ENCODE results near the gene STRA8. TPM values are rescaled to one million over a fixed set of nuclear protein-coding genes. Genes with fewer than 3 reads are reported as not detected.

Gene STRA8
- total and polyA plus RNA-seq, 2 of the 13 experiments (the other 11 are each of a cell fraction or from before 2014, with no cell fraction given): not detected

DNA sequence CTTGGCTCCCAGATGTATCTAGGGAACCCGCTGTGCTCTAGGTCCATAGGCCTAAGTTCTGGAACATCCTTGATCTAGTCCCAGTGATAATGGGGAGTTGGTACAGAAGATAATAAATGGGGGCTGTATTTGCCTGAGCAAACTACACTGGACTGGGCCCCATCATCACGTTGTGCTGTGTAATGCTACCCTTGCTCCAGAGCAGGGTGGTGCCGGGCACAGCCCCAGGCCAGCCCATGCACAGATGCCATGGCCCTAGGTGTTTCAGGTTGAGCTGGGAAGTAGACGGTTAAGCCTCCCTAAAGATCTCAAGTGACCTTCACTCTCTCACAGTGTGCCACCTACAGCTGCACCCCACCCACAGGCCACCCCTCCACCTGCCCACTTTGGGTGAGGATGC lies 53.2 kb downstream of the STRA8 start:
- FAIRE-seq: no peak
- no peaks in the 10 kb centered on the region for H3K79me2 ChIP-seq (ENCODE audit: insufficient read depth, low read length)
- no peaks in the 10 kb centered on the region for H4K20me1 ChIP-seq (ENCODE audit: insufficient read depth, low read length)
- no peak overlapping the region for H2AFZ ChIP-seq (ENCODE audit: low read length)
- in situ Hi-C loops (cut with HindIII; ENCODE audit: extremely low pct_ligation_motif_present, low pct_unique_long_range_greater_than_20kb) (loop anchor here (5.0 to 25.0 kb wide), 2 partner anchors 45 to 275 kb away; partner anchors contain the start of gene NUP205), intact Hi-C loops (cut with micrococcal nuclease; ENCODE audit: unreplicated experiment) (no loop called here)
- WGBS (ENCODE audit: low lambda C conversion rate): 50% methylated on average over 2 of the region's 4 CpGs
- no peak overlapping the region for H3K4me2 ChIP-seq (ENCODE audit: low read depth, low read length)
- no peak for ATAC-seq
- H3K4me1 ChIP-seq (ENCODE audit: insufficient read depth, low read length): 0 out of 2 replicates have a peak, but pooled peaks cover 8% of the 10 kb centered on the region
- H3K9ac ChIP-seq (ENCODE audit: insufficient read depth, low read depth, low read length): no peak overlapping the region
- no peak for DNase-seq (ENCODE audit: low spot score)
- H3K9me3 ChIP-seq (ENCODE audit: low read length): no peaks in the 10 kb centered on the region
- ChIA-PET POLR2A (interaction anchor here (0.5 kb wide), 1 partner anchor 426 kb away, joined by 4 read pairs; no protein-coding TSS in a partner anchor), CTCF (ENCODE audit: low intra/inter-chr PET ratio, low total read pairs) (no interaction called here)
- no TSS peak for BruUV-seq (replicated peaks)
- no peaks in the 10 kb centered on the region for H3K36me3 ChIP-seq (replicated peaks in 1 of 2; ENCODE audit: control insufficient read depth in 1 of 2, insufficient read depth in 2 of 2, low read length in 2 of 2)
- no peak overlapping the region for H3K4me3 ChIP-seq (replicated peaks in 1 of 3; ENCODE audit: insufficient read depth in 1 of 3, low read depth in 2 of 3, low read length in 3 of 3)
- no peak overlapping the region for H3K27ac ChIP-seq (ENCODE audit: extremely low read length, insufficient read depth, low read length)
- H3K27me3 ChIP-seq (ENCODE audit: control insufficient read depth in 1 of 2, insufficient read depth in 2 of 2, low read length in 2 of 2): no peaks in the 10 kb centered on the region; a peak in 1 of 5 replicates
- TF ChIP-seq MTA3 (CRISPR knock-in tag; IDR thresholded peaks at IDR 0.05) (no peak), ZC3H4 (CRISPR knock-in tag; IDR thresholded peaks at IDR 0.05; ENCODE audit: borderline replicate concordance) (no peak), ZNF879 (CRISPR knock-in tag; IDR thresholded peaks at IDR 0.05) (no peak), EP300 (IDR thresholded peaks at IDR 0.05; ENCODE audit: low read depth in 2 of 2, low read length in 2 of 2) (no peak), EP300 (CRISPR knock-in tag; IDR thresholded peaks at IDR 0.05; ENCODE audit: borderline replicate concordance) (no peak), CEBPG (CRISPR knock-in tag; IDR thresholded peaks at IDR 0.05) (no peak), ZNF777 (CRISPR knock-in tag; IDR thresholded peaks at IDR 0.05) (no peak), EEA1 (CRISPR knock-in tag; IDR thresholded peaks at IDR 0.05; ENCODE audit: borderline replicate concordance) (no peak)
- TF ChIP-seq, protein P1, sequence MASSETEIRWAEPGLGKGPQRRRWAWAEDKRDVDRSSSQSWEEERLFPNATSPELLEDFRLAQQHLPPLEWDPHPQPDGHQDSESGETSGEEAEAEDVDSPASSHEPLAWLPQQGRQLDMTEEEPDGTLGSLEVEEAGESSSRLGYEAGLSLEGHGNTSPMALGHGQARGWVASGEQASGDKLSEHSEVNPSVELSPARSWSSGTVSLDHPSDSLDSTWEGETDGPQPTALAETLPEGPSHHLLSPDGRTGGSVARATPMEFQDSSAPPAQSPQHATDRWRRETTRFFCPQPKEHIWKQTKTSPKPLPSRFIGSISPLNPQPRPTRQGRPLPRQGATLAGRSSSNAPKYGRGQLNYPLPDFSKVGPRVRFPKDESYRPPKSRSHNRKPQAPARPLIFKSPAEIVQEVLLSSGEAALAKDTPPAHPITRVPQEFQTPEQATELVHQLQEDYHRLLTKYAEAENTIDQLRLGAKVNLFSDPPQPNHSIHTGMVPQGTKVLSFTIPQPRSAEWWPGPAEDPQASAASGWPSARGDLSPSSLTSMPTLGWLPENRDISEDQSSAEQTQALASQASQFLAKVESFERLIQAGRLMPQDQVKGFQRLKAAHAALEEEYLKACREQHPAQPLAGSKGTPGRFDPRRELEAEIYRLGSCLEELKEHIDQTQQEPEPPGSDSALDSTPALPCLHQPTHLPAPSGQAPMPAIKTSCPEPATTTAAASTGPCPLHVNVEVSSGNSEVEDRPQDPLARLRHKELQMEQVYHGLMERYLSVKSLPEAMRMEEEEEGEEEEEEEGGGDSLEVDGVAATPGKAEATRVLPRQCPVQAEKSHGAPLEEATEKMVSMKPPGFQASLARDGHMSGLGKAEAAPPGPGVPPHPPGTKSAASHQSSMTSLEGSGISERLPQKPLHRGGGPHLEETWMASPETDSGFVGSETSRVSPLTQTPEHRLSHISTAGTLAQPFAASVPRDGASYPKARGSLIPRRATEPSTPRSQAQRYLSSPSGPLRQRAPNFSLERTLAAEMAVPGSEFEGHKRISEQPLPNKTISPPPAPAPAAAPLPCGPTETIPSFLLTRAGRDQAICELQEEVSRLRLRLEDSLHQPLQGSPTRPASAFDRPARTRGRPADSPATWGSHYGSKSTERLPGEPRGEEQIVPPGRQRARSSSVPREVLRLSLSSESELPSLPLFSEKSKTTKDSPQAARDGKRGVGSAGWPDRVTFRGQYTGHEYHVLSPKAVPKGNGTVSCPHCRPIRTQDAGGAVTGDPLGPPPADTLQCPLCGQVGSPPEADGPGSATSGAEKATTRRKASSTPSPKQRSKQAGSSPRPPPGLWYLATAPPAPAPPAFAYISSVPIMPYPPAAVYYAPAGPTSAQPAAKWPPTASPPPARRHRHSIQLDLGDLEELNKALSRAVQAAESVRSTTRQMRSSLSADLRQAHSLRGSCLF (CRISPR knock-in tag; IDR thresholded peaks at IDR 0.05; ENCODE audit: borderline replicate concordance): no peak
- TF ChIP-seq, protein P2, sequence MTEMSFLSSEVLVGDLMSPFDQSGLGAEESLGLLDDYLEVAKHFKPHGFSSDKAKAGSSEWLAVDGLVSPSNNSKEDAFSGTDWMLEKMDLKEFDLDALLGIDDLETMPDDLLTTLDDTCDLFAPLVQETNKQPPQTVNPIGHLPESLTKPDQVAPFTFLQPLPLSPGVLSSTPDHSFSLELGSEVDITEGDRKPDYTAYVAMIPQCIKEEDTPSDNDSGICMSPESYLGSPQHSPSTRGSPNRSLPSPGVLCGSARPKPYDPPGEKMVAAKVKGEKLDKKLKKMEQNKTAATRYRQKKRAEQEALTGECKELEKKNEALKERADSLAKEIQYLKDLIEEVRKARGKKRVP (CRISPR knock-in tag; IDR thresholded peaks at IDR 0.05): no peak
- TF ChIP-seq, protein P3, sequence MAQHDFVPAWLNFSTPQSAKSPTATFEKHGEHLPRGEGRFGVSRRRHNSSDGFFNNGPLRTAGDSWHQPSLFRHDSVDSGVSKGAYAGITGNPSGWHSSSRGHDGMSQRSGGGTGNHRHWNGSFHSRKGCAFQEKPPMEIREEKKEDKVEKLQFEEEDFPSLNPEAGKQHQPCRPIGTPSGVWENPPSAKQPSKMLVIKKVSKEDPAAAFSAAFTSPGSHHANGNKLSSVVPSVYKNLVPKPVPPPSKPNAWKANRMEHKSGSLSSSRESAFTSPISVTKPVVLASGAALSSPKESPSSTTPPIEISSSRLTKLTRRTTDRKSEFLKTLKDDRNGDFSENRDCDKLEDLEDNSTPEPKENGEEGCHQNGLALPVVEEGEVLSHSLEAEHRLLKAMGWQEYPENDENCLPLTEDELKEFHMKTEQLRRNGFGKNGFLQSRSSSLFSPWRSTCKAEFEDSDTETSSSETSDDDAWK (CRISPR knock-in tag; IDR thresholded peaks at IDR 0.05): no peak
- TF ChIP-seq, protein P4, sequence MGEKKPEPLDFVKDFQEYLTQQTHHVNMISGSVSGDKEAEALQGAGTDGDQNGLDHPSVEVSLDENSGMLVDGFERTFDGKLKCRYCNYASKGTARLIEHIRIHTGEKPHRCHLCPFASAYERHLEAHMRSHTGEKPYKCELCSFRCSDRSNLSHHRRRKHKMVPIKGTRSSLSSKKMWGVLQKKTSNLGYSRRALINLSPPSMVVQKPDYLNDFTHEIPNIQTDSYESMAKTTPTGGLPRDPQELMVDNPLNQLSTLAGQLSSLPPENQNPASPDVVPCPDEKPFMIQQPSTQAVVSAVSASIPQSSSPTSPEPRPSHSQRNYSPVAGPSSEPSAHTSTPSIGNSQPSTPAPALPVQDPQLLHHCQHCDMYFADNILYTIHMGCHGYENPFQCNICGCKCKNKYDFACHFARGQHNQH (CRISPR knock-in tag; IDR thresholded peaks at IDR 0.05): no peak
- TF ChIP-seq, protein P5, sequence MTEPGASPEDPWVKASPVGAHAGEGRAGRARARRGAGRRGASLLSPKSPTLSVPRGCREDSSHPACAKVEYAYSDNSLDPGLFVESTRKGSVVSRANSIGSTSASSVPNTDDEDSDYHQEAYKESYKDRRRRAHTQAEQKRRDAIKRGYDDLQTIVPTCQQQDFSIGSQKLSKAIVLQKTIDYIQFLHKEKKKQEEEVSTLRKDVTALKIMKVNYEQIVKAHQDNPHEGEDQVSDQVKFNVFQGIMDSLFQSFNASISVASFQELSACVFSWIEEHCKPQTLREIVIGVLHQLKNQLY (CRISPR knock-in tag; IDR thresholded peaks at IDR 0.05): no peak
- TF ChIP-seq, protein P6, sequence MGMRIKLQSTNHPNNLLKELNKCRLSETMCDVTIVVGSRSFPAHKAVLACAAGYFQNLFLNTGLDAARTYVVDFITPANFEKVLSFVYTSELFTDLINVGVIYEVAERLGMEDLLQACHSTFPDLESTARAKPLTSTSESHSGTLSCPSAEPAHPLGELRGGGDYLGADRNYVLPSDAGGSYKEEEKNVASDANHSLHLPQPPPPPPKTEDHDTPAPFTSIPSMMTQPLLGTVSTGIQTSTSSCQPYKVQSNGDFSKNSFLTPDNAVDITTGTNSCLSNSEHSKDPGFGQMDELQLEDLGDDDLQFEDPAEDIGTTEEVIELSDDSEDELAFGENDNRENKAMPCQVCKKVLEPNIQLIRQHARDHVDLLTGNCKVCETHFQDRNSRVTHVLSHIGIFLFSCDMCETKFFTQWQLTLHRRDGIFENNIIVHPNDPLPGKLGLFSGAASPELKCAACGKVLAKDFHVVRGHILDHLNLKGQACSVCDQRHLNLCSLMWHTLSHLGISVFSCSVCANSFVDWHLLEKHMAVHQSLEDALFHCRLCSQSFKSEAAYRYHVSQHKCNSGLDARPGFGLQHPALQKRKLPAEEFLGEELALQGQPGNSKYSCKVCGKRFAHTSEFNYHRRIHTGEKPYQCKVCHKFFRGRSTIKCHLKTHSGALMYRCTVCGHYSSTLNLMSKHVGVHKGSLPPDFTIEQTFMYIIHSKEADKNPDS (CRISPR knock-in tag; IDR thresholded peaks at IDR 0.05): no peak
